GM08714 (cell line): ENCODE measurements around the gene RANBP1.

Experiments
- H3K4me3 ChIP-seq: fragments of 200-500 bp; sonication (Bioruptor generic); 2 replicates; pipeline ENCODE4 v1.5.1; 2014; ENCODE audit warnings: mild to moderate bottlenecking, low read length, inconsistent platforms
- ZNF274 ChIP-seq: IDR thresholded peaks from 2 replicates; pipeline ENCODE4 v1.6.1; 2012; ENCODE audit warnings: mild to moderate bottlenecking, low read depth, low read length

Gene RANBP1

DNA sequence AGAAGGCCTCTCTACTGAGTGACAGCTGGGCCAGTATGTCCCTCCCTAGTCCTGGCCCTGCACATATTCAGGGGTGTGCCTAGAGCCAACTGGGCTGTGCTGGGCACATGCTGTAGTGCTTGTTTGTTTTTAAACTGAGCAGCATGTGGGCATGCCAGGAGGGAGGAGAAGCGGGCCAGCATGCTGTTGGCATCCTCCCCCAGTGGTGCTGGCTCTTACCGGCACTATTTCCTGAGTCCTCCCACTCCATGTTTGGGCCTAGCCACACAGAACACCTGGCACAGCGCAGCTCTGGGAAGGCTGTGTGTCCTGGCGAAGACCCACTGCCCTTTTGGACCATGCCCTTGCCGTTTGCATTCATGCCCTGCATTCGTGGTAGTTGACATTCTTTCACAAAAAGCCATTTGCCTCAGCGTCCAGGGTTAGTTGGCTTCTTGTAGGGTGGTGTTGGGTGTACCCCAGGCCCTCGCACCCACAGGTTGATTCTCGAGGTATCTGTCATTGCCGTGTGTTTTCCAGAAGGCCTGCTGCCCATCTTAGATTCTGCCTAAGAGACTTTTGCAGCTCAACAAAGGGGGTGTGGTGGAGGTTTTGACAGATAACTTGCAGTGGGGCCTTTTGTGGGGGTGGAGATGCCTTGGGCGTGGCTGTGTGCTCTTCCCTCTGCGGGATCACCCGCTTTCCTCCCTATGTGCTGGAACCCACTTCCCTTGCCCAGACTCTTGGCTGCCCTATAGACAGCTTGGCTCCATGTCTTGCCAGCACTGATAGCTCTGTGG lies 22.3 kb upstream of the RANBP1 start:
- no peak for TF ChIP-seq ZNF274
- no peak overlapping the region for H3K4me3 ChIP-seq

DNA sequence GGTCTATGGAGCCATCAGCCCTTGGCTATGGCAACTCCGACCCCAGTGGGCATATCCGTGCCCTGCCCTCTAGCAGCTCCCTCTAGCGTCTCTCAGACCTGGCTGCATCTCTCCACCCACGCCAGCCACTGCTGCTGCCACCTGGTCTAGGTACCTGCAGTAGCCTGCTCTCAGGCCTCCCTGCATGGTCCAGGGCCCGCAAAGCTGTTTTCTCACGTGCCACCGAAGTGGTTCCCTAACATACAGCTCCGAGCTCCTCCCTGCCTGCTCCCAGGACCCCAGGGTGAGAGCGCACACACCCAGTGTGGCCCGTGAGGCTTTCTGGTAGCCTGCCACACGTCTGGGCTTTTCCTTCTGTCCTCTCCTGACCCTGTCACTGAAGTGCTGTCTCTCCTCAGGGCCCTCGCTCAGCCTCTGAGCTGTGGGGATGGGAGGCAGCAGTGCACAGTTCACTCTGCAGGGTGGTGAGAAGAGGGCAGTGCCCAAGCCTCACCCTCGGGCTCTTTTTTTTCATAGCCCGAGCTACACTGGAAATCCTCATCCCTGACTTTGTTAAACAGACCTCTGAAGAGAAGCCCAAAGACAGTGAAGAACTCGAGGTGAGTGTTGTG lies 21.6 kb upstream of the RANBP1 start:
- H3K4me3 ChIP-seq: no peak overlapping the region
- TF ChIP-seq ZNF274: no peak

DNA sequence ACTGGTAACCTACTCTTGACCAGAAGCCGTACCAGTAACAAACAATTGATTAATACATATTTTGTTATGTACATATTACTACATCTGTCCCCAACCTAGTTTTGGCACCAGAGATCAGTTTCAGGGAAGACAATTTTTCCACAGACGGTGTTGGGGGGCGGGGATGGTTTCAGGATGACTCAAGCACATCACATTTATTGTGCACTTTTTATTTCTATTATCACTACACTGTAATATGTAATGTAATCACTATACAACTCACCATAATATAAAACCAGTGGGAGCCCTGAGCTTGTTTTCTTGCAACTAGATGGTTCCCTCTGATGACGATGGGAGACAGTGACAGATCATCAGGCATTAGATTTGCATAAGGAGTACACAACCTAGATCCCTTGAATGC lies 20.4 kb upstream of the RANBP1 start:
- no peak for TF ChIP-seq ZNF274
- H3K4me3 ChIP-seq: no peak overlapping the region

DNA sequence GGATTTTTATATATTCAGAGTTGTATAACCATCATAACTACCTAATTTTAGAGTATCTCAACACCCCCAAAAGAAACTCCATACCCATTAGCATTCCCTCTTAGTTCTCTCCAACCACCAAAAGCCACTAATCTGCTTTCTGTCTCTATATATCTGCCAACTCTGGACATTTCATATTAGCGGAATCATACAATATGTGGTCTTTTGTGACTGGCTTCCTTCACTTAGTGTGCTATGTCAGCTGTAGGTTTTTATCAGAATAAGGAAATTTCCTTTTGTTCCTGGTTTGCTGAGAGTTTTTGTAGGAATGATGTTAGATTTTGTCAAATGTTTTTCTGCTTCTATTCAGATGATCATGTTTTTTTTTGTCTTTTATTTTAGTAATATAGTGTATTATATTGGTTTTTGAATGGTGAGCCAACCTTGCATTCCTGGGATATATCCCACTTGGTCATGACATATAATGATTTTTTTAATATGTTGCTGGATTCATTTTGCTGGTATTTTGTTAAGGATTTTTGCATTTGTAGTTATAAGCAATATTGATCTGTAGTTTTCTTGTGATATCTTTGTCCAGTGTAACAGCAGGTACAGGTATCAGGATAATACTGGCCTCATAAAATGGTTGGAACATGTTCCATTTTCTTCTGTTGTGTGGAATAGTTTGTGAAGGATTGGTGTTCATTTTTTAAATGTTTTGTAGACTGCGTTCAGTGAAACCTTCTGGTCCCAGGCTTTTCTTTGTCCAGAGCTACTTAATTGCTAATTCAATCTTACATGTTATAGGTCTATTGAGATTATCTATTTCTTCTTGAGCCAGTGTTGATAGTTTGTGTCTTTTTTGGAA lies 19.1 kb upstream of the RANBP1 start:
- no peak for TF ChIP-seq ZNF274
- H3K4me3 ChIP-seq: no peak overlapping the region

DNA sequence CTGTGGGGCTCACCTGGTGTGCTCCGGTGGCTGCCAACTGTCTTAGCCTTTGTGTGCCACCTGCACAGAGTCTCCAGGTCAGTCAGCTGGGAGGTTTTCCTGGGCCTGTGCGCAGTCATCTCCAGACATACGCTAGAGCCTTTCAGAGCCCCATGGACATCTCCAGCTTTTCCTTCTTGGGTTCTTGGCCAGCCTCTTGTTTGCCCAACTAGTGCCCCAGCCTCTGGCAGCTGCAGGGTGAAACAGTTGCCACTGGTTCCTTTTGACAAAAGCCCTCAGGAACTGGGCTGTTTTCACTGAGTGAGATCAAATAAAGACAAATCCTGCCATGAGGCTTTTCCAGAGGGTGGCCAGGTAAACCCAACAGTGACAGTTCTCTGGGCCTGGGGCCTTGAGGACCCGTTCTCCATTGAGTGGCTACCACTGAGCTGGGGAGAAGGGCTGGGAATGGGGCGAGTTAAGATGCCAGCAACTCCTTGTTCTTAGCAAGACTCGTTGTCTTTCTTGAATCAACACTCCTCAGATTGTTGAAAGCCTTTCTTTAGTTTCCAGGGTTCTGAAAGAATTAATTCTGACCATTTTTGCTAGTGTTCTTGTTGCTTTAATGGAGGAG lies 16.7 kb upstream of the RANBP1 start:
- H3K4me3 ChIP-seq: no peak overlapping the region
- no peak for TF ChIP-seq ZNF274

DNA sequence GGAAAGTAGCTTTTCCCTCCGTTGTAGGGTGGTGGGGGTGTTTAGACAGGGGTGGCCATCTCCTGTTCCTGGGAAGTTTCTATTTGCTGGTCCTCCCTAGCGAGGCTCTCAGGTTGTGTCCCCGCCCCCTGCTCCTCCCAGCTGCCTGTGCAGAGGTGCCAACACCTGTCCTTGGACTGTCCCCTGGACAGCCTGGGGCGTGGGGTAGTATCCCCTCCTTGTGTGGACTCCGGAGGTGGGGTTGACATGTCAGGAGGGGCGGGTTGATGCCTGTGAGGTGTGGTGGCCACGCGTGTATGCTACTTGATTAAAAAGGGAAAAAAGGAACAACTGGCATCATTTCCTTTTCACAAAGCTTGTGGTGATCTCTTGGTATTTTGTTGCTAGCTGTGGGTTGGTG lies 14.3 kb upstream of the RANBP1 start:
- no peak for TF ChIP-seq ZNF274
- H3K4me3 ChIP-seq: no peak overlapping the region

DNA sequence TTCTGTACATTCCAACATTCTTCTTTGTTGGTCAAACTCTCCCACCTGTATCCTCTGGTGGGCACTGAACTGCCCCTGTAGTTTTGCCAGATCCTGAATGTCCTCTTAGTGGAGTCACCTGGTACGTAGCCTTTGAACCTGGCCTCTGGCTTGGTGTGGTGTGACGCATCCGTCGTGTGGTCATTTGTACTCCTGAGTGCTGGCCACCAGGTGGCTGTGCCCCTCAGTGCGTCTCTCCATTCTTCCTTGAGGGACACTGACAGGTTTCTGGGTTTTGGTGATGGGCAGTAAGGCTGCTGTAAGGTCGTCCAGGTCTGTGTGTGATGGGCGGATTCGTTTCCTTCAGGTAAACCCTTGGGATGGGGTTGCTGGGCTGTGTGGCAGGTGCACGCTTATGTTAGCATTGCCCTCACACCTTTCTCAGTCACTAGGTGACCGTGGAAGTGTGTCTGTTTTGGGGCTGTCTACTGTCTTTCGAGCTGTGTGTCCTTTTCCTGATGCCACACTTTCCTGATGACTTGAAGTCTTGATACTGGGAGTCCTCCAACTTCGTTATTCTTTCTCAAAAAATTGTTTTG lies 13.6 kb upstream of the RANBP1 start:
- TF ChIP-seq ZNF274: no peak
- H3K4me3 ChIP-seq: no peak overlapping the region

DNA sequence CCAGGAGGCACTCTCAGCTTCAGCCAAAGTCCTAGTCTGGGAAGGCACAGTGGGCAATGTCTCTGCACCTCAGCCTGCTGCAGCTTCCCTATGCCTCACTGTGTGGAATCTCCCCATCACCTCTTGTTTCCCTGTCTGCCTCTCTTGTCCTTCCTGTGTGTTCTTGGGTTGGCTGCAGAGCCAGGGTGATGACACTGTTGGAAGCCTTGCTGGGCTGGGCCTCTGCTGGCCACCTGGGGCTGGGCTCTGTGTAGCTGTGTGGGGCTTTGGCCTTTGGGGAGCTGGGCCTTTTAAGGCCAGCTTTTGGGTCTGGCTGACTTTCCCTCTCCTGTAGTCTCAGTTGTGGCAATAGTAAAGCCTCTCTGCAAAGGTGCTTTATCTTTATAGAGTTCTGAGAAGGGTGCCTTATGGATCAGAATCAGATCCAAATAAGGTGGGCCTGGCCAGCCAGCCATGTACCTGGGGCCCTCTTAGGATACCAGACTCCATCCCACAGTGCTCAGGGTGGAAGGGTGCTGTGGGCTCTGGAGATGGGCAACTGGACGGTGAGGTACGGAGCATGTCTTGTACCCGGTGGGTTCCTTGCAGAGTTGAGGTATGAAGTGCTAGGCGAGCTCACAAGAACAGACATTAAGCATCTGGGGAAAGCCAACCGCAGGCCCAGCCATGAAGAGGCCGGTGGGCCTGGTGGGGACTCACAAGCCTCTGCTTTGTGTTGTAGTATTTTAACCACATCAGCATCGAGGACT lies 10.3 kb upstream of the RANBP1 start:
- H3K4me3 ChIP-seq: no peak overlapping the region
- TF ChIP-seq ZNF274: no peak

DNA sequence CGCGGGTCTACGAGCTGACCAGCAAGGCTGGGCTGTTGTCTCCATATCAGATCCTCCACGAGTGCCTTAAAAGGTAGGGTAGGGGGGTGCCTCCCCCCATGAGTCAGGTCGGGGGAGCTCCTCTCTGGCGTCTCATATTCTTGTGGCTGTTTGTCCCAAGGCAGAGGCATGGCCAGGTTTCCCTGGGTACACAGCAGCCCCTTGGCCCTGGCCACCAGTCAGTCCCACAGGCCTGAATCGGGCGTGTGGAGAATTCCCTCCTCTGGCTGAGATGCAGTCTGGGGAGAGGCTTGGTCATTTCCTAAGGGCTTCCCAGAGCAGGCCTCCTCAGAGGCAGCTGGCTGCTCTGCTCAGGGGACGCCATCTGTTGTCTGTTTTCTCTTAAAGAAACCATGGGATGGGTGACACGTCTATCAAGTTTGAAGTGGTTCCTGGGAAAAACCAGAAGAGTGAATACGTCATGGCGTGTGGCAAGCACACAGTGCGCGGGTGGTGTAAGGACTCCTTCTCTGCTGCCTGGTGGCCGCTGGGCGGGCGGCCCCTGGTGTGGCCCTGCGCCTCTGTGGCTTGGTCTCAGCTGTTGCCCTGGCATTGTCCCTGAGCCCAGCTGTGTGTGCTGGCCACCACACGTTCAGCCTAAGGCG lies 9.6 kb upstream of the RANBP1 start:
- H3K4me3 ChIP-seq: no peak overlapping the region
- TF ChIP-seq ZNF274: no peak

DNA sequence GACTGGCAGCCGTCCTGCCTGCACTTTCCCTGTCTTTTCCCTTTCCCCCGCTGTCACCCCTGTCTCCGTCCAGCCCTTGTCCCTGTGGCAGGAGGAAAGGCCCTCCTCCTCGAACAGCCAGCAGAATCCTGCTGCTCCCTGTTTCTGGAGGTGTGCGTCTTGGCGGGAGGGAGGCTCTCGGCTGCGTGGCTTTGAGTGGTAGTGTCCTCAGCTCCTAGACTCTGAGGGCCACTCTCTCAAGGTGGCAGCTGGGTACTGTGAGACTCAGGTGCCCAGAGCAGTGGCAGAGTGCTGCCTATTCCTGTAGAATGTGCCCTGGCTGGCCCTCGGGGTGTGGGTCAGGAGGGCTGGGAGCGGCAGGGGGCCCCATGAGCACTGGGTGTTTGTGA lies 9.1 kb upstream of the RANBP1 start:
- no peak for TF ChIP-seq ZNF274

DNA sequence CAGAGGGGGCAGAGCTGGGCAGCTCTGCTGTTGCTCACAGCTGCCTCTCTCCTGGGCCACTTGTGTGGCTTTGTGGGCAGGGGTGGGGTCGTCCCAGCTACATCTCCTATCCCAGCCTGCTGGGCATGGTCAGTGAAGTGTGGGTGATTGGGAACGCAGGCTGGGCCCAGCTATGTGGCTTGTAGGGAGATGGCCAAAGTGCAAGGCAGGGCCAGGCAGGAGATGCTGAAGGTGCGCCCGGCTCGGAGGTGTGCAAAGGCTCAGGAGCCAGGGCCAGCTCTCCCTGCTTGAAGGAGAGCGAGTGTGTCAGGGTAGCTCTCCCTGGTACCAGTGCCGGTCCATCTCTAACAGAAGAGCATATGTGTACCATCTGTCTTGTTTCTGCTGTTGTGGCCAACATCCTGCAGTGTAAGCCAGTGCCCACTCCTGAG lies 8.4 kb upstream of the RANBP1 start:
- H3K4me3 ChIP-seq: no peak overlapping the region
- TF ChIP-seq ZNF274: no peak

More for the DNA sequence above, 9.1 kb upstream of the RANBP1 start:
- H3K4me3 ChIP-seq: no peak overlapping the region

DNA sequence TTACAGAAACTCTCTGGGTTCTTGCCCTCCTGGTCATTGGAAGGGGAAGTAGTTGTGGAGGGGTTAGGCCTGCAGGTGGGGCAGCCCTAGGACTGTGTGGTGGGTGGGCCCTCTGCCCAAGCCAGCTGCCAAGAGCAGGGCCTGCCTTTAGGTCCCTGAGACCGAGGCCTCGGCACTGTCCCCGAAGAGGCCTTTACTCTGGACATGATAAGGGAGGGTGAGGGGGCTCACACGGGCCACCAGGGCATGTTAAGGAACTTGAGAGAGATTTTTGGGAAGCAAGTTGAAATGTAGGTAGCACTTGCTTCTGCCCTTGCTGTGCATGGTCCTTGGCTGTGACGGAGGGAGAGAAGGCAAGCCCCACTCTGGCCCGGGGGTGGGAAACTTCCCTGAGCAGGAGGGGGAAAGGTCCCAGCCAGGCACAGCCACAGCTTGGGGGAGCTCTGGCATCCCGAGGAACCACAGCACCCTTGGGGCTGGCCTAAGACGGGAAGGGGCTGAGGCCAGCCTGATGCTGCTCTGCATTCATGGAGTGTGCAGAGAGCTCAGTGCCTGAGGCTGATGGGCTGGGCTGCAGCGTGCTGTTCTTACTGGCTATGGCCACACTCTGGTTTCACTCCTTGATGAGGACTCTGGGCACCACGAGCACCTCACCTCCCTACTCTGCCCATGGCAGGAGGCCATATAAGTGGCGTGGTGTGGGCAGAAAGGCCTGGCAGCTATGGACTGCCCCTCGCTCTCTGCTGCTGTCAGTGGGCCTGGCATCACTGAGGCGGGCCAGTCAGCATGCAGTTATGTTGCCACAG lies 7.8 kb upstream of the RANBP1 start:
- H3K4me3 ChIP-seq: no peak overlapping the region
- TF ChIP-seq ZNF274: no peak
